Peyer's patch (tissue), 4 donors: ENCODE measurements around the gene CYSTM1. TPM values are rescaled to one million over a fixed set of nuclear protein-coding genes. Genes with fewer than 3 reads are reported as not detected.

Experiments
- DNase-seq, 3 donors: peaks; one replicate each; pipeline ENCODE4 v3.0.0-alpha.2; 2017 to 2019
- H3K27ac ChIP-seq, 4 donors: fragments of 200-600 bp; sonication (generic); one replicate each; pipeline ENCODE4 v1.5.1; 2016 to 2019
- H3K27me3 ChIP-seq, 2 donors: fragments of 200-600 bp; sonication (generic); one replicate each; pipeline ENCODE4 v1.5.1; 2019
- H3K36me3 ChIP-seq, 3 donors: fragments of 200-600 bp; sonication (generic); one replicate each; pipeline ENCODE4 v1.5.1; 2016 to 2019
- H3K4me1 ChIP-seq, 4 donors: fragments of 200-600 bp; sonication (generic); one replicate each; pipeline ENCODE4 v1.5.1; 2016 to 2019
- H3K4me3 ChIP-seq, 4 donors: fragments of 200-600 bp; sonication (generic); 1 replicate in 3 of 4; 2 replicates in 1 of 4; pipeline ENCODE4 v1.5.1; 2016 to 2019; ENCODE audit warnings: mild to moderate bottlenecking in 1 of 4
- H3K9me3 ChIP-seq, 4 donors: fragments of 200-600 bp; sonication (generic); one replicate each; pipeline ENCODE4 v1.5.1; 2016 to 2019; ENCODE audit warnings: mild to moderate bottlenecking in 1 of 4
- POLR2A ChIP-seq, 2 donors: fragments of 450-650 bp; IDR thresholded peaks; one replicate each; pipeline ENCODE4 v1.5.1; 2017; ENCODE audit warnings: antibody characterized with exemption in 2 of 2, mild to moderate bottlenecking in 2 of 2, moderate library complexity in 2 of 2
- total RNA-seq, 4 donors: library from RNA; depleted of rRNA; stranded (reverse); fragments of >200 nt; gene quantifications; one replicate each; pipeline ENCODE4 v1.1.0, GENCODE V29; 2016
- TF ChIP-seq, protein P1 (sequence below), 6 experiments: fragments of 450-650 bp in 4 of 6; fragments of 200-600 bp in 2 of 6; sonication (generic) in 1 of 6; IDR thresholded peaks; one replicate each; pipeline ENCODE4 v1.5.1; 2017 to 2019; ENCODE audit warnings: antibody characterized with exemption in 6 of 6, mild to moderate bottlenecking in 3 of 6, moderate library complexity in 1 of 6

Gene CYSTM1, protein sequence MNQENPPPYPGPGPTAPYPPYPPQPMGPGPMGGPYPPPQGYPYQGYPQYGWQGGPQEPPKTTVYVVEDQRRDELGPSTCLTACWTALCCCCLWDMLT
- total RNA-seq, result 100 to 1,000 TPM in 3 of 4 donors, 10 to 100 TPM in 1; 60.2 to 185 (median 140) TPM

DNA sequence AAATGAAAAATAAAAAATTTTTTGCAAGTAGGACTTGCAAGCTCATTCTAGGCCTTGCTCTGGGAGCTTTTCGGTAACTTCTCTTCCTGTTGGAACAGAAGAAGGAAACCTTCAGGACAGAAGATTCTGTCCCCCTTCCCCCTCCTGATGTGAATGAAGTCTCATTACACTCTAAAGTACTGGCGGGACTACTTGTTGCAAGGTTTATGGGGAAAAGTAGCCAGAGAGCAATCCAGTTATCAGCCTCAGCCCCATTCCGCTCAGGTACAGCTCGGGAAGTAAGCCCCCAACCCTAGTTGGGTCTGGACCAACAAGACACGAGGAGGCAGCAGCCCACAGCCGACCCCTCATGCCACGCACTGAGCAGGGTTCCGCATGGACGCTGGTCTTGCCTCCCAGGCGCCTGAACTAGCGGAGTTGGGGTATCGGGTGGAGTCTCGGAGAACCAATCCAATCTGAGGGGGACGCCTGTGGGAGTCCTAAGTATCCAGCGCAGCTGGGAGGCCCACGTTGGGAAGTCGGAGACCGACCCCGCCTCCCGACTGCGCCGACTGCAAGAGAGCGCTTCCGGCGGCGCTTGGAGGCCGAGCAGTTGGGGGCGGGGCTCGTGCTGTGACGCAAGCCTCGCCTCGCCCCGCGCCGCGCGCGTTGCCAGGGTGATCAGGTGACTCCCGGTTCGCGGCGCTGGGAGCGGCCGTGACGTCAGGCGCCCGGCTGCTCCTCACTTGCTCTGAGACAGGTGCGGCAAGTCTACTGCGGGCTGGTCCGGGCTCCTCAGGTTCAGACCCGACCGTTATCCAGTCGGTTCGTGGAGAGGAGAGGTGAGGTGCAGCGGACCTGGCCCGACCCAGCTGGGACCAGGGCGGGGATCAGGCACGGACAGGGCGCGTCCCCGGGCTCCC, at the start of gene CYSTM1:
TSS of gene CYSTM1 (plus strand) at position 724 of the 902 bp plus-strand sequence. CDS start 19,278 bp downstream, outside the sequence.
- H3K36me3 ChIP-seq, result no peaks in the 10 kb centered on the region
- peak; percentile 96 to 99 (median 99) for DNase-seq
- no peaks in the 10 kb centered on the region for H3K27me3 ChIP-seq

DNA sequence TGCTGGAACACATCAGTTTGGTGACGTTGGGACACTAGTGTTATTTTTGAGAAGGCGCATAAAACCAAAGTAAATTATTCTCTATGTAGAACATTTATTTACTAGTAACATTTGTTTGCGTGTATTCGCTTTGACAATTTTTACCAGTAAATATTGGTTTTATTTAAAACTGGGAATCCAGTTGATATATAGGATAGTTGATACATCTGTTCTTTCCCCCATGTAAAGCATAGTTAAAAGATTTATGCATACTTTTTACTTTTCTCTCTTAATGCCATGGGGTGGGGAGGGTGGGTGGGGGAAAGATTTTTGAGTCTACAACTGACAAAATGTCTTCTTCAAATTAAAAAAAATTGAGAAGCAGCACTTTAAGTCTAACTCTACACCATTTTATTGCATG, 49.4 kb upstream of the CYSTM1 start, which contains the start of gene IGIP:
TSS of gene IGIP (plus strand) at position 301 of the 400 bp plus-strand sequence. CDS start 2,540 bp downstream, outside the sequence.
- Histone ChIP-seq H3K27ac (no peak within 1 kb of the TSS), H3K9me3 (no peaks in the 10 kb centered on the region), H3K4me3 (no peak within 1 kb of the TSS), H3K27me3 (no peaks in the 10 kb centered on the region), H3K36me3 (no peaks in the 10 kb centered on the region), H3K4me1 (peaks cover 0 to 4% (median 0%) of the 10 kb centered on the region in 4 donors)
- no peak for DNase-seq
- TF ChIP-seq POLR2A (IDR thresholded peaks at IDR 0.05), result no peak
- TF ChIP-seq, protein P1, sequence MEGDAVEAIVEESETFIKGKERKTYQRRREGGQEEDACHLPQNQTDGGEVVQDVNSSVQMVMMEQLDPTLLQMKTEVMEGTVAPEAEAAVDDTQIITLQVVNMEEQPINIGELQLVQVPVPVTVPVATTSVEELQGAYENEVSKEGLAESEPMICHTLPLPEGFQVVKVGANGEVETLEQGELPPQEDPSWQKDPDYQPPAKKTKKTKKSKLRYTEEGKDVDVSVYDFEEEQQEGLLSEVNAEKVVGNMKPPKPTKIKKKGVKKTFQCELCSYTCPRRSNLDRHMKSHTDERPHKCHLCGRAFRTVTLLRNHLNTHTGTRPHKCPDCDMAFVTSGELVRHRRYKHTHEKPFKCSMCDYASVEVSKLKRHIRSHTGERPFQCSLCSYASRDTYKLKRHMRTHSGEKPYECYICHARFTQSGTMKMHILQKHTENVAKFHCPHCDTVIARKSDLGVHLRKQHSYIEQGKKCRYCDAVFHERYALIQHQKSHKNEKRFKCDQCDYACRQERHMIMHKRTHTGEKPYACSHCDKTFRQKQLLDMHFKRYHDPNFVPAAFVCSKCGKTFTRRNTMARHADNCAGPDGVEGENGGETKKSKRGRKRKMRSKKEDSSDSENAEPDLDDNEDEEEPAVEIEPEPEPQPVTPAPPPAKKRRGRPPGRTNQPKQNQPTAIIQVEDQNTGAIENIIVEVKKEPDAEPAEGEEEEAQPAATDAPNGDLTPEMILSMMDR (IDR thresholded peaks at IDR 0.05), result no peak

More for the DNA sequence above, at the start of gene CYSTM1:
- H3K27ac ChIP-seq, result peak within 1 kb of the TSS; percentile 91 to 100 (median 98)
- peaks cover 0 to 14% (median 0%) of the 10 kb centered on the region in 4 donors for H3K4me1 ChIP-seq
- TF ChIP-seq, protein P1 (IDR thresholded peaks at IDR 0.05), result no peak
- TF ChIP-seq POLR2A (IDR thresholded peaks at IDR 0.05), result peak; percentile 97
- H3K9me3 ChIP-seq, result peaks cover 0 to 4% (median 0%) of the 10 kb centered on the region in 4 donors
- H3K4me3 ChIP-seq, result peak within 1 kb of the TSS; percentile 87 to 97 (median 92)

DNA sequence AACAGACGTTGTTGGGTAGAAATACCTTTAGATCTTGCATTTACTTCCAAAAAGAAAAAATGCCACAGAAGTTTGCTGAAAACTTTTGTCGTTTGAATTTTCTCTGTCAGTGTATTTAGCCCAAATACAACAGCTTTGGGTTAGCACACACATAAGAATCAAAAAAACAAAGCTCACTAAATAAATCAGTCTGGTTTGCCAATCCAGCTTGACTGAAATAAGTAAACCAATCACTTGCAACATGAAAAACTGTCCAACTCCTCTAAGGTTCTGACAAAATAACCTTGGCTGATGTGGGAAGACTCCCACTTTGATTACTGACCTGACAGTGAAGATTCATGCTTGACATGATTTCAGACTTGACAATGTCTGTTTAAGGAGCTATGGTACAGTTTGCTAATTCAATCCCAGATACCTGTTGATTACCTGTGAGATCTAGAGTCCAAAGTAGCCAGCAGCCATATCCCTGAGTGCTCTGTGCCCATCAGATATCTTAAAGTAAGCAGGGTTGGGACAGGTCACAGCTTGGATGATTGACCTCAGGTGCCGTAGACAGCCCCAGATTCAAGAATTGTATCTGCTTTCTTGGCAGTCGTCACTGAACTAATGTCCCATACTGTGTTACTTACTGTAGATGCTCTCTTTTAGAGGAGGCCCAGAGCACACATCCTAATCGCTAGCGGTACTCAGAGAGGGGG, 48.5 kb upstream of the CYSTM1 start:
- DNase-seq, result no peak
- TF ChIP-seq, protein P1 (IDR thresholded peaks at IDR 0.05), result no peak
- no peak for TF ChIP-seq POLR2A (IDR thresholded peaks at IDR 0.05)
- H3K27me3 ChIP-seq, result no peaks in the 10 kb centered on the region

DNA sequence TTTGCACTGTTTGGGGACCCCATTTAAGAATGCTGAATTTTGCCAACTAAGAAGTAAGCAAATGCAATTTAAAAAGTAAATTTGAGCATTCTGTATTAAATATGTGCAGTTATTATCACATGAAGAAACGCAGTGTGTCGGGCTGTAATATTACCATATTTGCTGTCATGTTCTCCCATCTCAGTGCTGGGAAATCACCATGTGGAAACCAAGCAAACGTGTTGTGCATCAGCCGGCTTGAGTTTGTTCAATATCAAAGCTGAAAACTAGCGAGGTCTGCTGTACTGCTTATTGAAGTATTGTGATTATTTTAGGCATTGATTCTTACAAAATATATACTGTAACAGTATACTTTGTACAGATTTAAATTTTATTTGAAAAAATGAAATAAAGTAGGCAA, 46.6 kb upstream of the CYSTM1 start:
- no peak for TF ChIP-seq POLR2A (IDR thresholded peaks at IDR 0.05)
- TF ChIP-seq, protein P1 (IDR thresholded peaks at IDR 0.05), result no peak

More for the DNA sequence above, 48.5 kb upstream of the CYSTM1 start:
- Histone ChIP-seq H3K27ac (no peak overlapping the region), H3K36me3 (no peaks in the 10 kb centered on the region), H3K4me1 (peaks cover 0 to 4% (median 0%) of the 10 kb centered on the region in 4 donors), H3K9me3 (no peaks in the 10 kb centered on the region), H3K4me3 (no peak overlapping the region)

GRCh38 chr5:140130949-140131733, 43.8 kb upstream of the CYSTM1 start:
- no peak for DNase-seq
- Histone ChIP-seq H3K36me3 (no peaks in the 10 kb centered on the region), H3K9me3 (no peaks in the 10 kb centered on the region)

More for the DNA sequence above, 46.6 kb upstream of the CYSTM1 start:
- peaks cover 0 to 4% (median 0%) of the 10 kb centered on the region in 4 donors for H3K4me1 ChIP-seq
- DNase-seq, result no peak
- no peaks in the 10 kb centered on the region for H3K36me3 ChIP-seq
- no peaks in the 10 kb centered on the region for H3K27me3 ChIP-seq
- no peak overlapping the region for H3K27ac ChIP-seq
- H3K4me3 ChIP-seq, result no peak overlapping the region
- no peaks in the 10 kb centered on the region for H3K9me3 ChIP-seq

More at GRCh38 chr5:140130949-140131733, 43.8 kb upstream of the CYSTM1 start:
- H3K27ac ChIP-seq, result no peak overlapping the region
- H3K4me3 ChIP-seq, result no peak overlapping the region
- TF ChIP-seq, protein P1 (IDR thresholded peaks at IDR 0.05), result no peak
- TF ChIP-seq POLR2A (IDR thresholded peaks at IDR 0.05), result no peak
- H3K27me3 ChIP-seq, result no peaks in the 10 kb centered on the region
- H3K4me1 ChIP-seq, result peaks cover 0 to 4% (median 0%) of the 10 kb centered on the region in 4 donors
